Testis (tissue), 3 donors: ENCODE measurements around the gene PARP6. TPM values are rescaled to one million over a fixed set of nuclear protein-coding genes. Genes with fewer than 3 reads are reported as not detected.

Experiments
- DNase-seq: peaks from one replicate; pipeline ENCODE4 v3.0.0-alpha.2; 2019
- H3K27ac ChIP-seq, 2 donors: fragments of 200-600 bp; sonication (generic); one replicate each; pipeline ENCODE4 v1.5.1; 2019
- H3K27me3 ChIP-seq: fragments of 200-600 bp; sonication (generic); one replicate; pipeline ENCODE4 v1.5.1; 2019
- H3K36me3 ChIP-seq: fragments of 200-600 bp; sonication (generic); one replicate; pipeline ENCODE4 v1.5.1; 2017; ENCODE audit warnings: low read depth; ENCODE audit errors: missing control alignments
- H3K4me1 ChIP-seq: fragments of 200-600 bp; sonication (generic); one replicate; pipeline ENCODE4 v1.5.1; 2019
- H3K4me3 ChIP-seq, 2 donors: fragments of 200-600 bp; sonication (generic); one replicate each; pipeline ENCODE4 v1.5.1; 2017 to 2019
- H3K9me3 ChIP-seq: fragments of 200-600 bp; sonication (generic); one replicate; pipeline ENCODE4 v1.5.1; 2017
- CTCF ChIP-seq, 3 experiments: fragments of 450-650 bp in 2 of 3; fragments of 200-600 bp in 1 of 3; sonication (generic) in 1 of 3; IDR thresholded peaks; one replicate each; pipeline ENCODE4 v1.5.1; 2016 to 2019; ENCODE audit warnings: antibody characterized with exemption in 3 of 3, mild to moderate bottlenecking in 2 of 3, moderate library complexity in 1 of 3
- POLR2A ChIP-seq: fragments of 450-650 bp; IDR thresholded peaks from one replicate; pipeline ENCODE4 v1.6.1; 2017; ENCODE audit warnings: antibody characterized with exemption, mild to moderate bottlenecking, moderate library complexity
- WGBS, 2 donors: methylation state at CpG; one replicate each; pipeline ENCODE4 v1.1.5; 2018; 5-methylcytosine and 5-hydroxymethylcytosine counted together
- intact Hi-C: fragments of 100-400 bp; cut with DNase I; formaldehyde crosslinking; loops from one replicate; pipeline ENCODE4 v1.15.1; 2023; ENCODE audit warnings: low total_unique reads
- polyA plus RNA-seq: library from polyadenylated mRNA; stranded (reverse); fragments of 350-450 nt; fragmentation: Illumina TruSeq; extraction: RNeasy Lipid Tissue Mini Kit (QIAGEN cat#74804); gene quantifications from one replicate; pipeline ENCODE4 v1.2.3, GENCODE V29; 2014; ENCODE audit warnings: low read depth, low replicate concordance; ENCODE audit not compliant: insufficient read depth
- total RNA-seq, 2 donors: library from RNA; depleted of rRNA; stranded (reverse); fragments of >200 nt; gene quantifications; one replicate each; pipeline ENCODE4 v1.2.3, GENCODE V29; 2016

PARP6 gene
- total and polyA plus RNA-seq, 3 donors from 2014 or later: 114 to 190 (median 182) TPM

DNA sequence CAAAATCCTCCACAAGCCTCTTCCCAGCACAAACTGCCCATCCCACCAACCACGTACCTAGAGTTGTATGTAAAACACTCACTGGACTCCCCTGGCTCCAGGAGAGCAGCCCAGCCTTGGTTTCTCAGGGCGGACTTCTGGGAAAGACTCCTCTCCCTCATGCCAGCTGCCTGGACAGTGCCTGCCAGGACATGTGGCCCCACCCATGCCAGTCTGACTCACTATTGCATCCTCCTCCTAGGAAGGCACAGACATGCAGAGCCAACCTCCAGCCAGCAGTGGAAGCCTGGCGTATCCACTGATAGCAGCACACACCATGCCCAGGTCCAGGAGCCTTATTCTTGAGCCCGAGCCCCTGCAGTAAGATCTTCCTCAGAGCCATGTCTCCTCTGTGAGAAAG lies 50.0 kb downstream of the PARP6 start:
- Histone ChIP-seq H3K27me3 (no peaks in the 10 kb centered on the region), H3K4me3 (no peak overlapping the region), H3K9me3 (no peaks in the 10 kb centered on the region), H3K36me3 (no peaks in the 10 kb centered on the region), H3K27ac (no peak overlapping the region), H3K4me1 (peaks cover 32% of the 10 kb centered on the region)
- 59 to 78% methylated on average over 4 of the region's 4 CpGs for WGBS, 2 donors
- intact Hi-C loops: no loop called here
- peak; percentile 65 for DNase-seq
- TF ChIP-seq POLR2A (no peak), CTCF (IDR thresholded peaks at IDR 0.05) (no peak)

- Histone ChIP-seq H3K27me3 (no peaks in the 10 kb centered on the region), H3K36me3 (no peaks in the 10 kb centered on the region), H3K4me3 (no peak overlapping the region), H3K4me1 (peaks cover 15% of the 10 kb centered on the region), H3K9me3 (no peaks in the 10 kb centered on the region), H3K27ac (no peak overlapping the region)
- DNase-seq: no peak
- TF ChIP-seq CTCF (IDR thresholded peaks at IDR 0.05) (no peak), POLR2A (no peak)
- WGBS, 2 donors: 63 to 67% methylated on average over 1 of the region's 1 CpG
- intact Hi-C loops: no loop called here
These were observed 51.7 kb downstream of the PARP6 start for GRCh38 chr15:72220687-72221086.

- WGBS, 2 donors: 77 to 78% methylated on average over 4 of the region's 4 CpGs
- H3K36me3 ChIP-seq: no peaks in the 10 kb centered on the region
- no peak overlapping the region for H3K27ac ChIP-seq
- H3K9me3 ChIP-seq: no peaks in the 10 kb centered on the region
- intact Hi-C loops: no loop called here
- H3K4me3 ChIP-seq: no peak overlapping the region
- no peaks in the 10 kb centered on the region for H3K27me3 ChIP-seq
- DNase-seq: no peak
- TF ChIP-seq CTCF (IDR thresholded peaks at IDR 0.05) (no peak), POLR2A (no peak)
- peaks cover 5% of the 10 kb centered on the region for H3K4me1 ChIP-seq
These were observed 55.1 kb downstream of the PARP6 start for GRCh38 chr15:72217216-72217615.

GRCh38 chr15:72216079-72216478 lies 56.3 kb downstream of the PARP6 start:
- intact Hi-C loops: no loop called here
- no peaks in the 10 kb centered on the region for H3K27me3 ChIP-seq
- H3K36me3 ChIP-seq: no peaks in the 10 kb centered on the region
- H3K27ac ChIP-seq: no peak overlapping the region
- TF ChIP-seq POLR2A: no peak
- 64 to 93% methylated on average over 1 of the region's 1 CpG for WGBS, 2 donors
- no peaks in the 10 kb centered on the region for H3K9me3 ChIP-seq
- DNase-seq: no peak
- no peaks in the 10 kb centered on the region for H3K4me1 ChIP-seq
- no peak overlapping the region for H3K4me3 ChIP-seq

- Histone ChIP-seq H3K4me3 (no peak overlapping the region), H3K27ac (no peak overlapping the region), H3K9me3 (no peaks in the 10 kb centered on the region), H3K4me1 (peaks cover 12% of the 10 kb centered on the region), H3K27me3 (no peaks in the 10 kb centered on the region), H3K36me3 (peaks cover 2% of the 10 kb centered on the region)
- intact Hi-C loops: loop anchor here (10.0 kb wide), 1 partner anchor 67 kb away; the partner anchor contains the start of gene PARP6
- no peak for TF ChIP-seq POLR2A
- no peak for TF ChIP-seq CTCF (IDR thresholded peaks at IDR 0.05)
- no peak for DNase-seq
These were observed 64.7 kb downstream of the PARP6 start for GRCh38 chr15:72207558-72208085.
